HEK293T (cell line): ENCODE data around the gene CHMP5.

Source experiments
- CTCF ChIA-PET: fragments of 350-600 bp; formaldehyde crosslinking; extraction: SDS; loops from one replicate; lab custom pipeline; 2021; ENCODE audit warnings: antibody characterized with exemption, inconsistent platforms; lab: Yijun Ruan, JAX
- POLR2A ChIA-PET: fragments of 350-600 bp; formaldehyde crosslinking; extraction: SDS; loops from one replicate; lab custom pipeline; 2020; ENCODE audit warnings: antibody characterized with exemption, inconsistent platforms; lab: Yijun Ruan, JAX
- DNase-seq: peaks from one replicate; pipeline ENCODE4 v3.0.0; 2012; ENCODE audit warnings: mixed read lengths; ENCODE audit errors: extremely low spot score
- ARNT ChIP-seq: fragments of 450-650 bp; IDR thresholded peaks from 2 replicates; pipeline ENCODE4 v1.6.1; 2017; ENCODE audit warnings: mild to moderate bottlenecking
- BHLHE40 ChIP-seq: fragments of 450-650 bp; IDR thresholded peaks from 2 replicates; pipeline ENCODE4 v1.6.1; 2016; ENCODE audit warnings: mild to moderate bottlenecking, moderate library complexity, borderline replicate concordance
- CTBP1 ChIP-seq: fragments of 450-650 bp; IDR thresholded peaks from 2 replicates; pipeline ENCODE4 v1.6.1; 2016; ENCODE audit warnings: borderline replicate concordance
- ELF4 ChIP-seq: fragments of 450-650 bp; IDR thresholded peaks from 2 replicates; pipeline ENCODE4 v1.6.1; 2017; ENCODE audit warnings: antibody characterized with exemption
- FOXA1 ChIP-seq: fragments of 450-650 bp; IDR thresholded peaks from 2 replicates; pipeline ENCODE4 v1.6.1; 2016; ENCODE audit warnings: mild to moderate bottlenecking
- FOXK2 ChIP-seq: fragments of 450-650 bp; IDR thresholded peaks from 2 replicates; pipeline ENCODE4 v1.6.1; 2016; ENCODE audit warnings: mild to moderate bottlenecking
- FOXM1 ChIP-seq: fragments of 450-650 bp; IDR thresholded peaks from 2 replicates; pipeline ENCODE4 v1.6.1; 2017; ENCODE audit warnings: mild to moderate bottlenecking, borderline replicate concordance
- HDGF ChIP-seq: fragments of 450-650 bp; IDR thresholded peaks from 2 replicates; pipeline ENCODE4 v1.6.1; 2017; ENCODE audit warnings: antibody characterized with exemption, borderline replicate concordance
- L3MBTL2 ChIP-seq: fragments of 450-650 bp; conservative IDR thresholded peaks from 2 replicates; pipeline ENCODE4 v1.6.1; 2016; ENCODE audit warnings: mild to moderate bottlenecking
- LEF1 ChIP-seq: fragments of 450-650 bp; IDR thresholded peaks from 2 replicates; pipeline ENCODE4 v1.6.1; 2017; ENCODE audit warnings: mild to moderate bottlenecking, borderline replicate concordance
- NFRKB ChIP-seq: fragments of 450-650 bp; IDR thresholded peaks from 2 replicates; pipeline ENCODE4 v1.6.1; 2016; ENCODE audit warnings: mild to moderate bottlenecking, moderate library complexity
- PKNOX1 ChIP-seq: fragments of 450-650 bp; IDR thresholded peaks from 2 replicates; pipeline ENCODE4 v1.6.1; 2016
- SP1 ChIP-seq: fragments of 450-650 bp; IDR thresholded peaks from 2 replicates; pipeline ENCODE4 v1.6.1; 2017
- SUZ12 ChIP-seq: fragments of 450-650 bp; IDR thresholded peaks from 2 replicates; pipeline ENCODE4 v1.6.1; 2016; ENCODE audit warnings: mild to moderate bottlenecking
- TARDBP ChIP-seq: fragments of 450-650 bp; IDR thresholded peaks from 2 replicates; pipeline ENCODE4 v1.6.1; 2016
- ZNF384 ChIP-seq: fragments of 450-650 bp; IDR thresholded peaks from 2 replicates; pipeline ENCODE4 v1.6.1; 2016

The CHMP5 gene

GRCh38 chr9:33294670-33295432 lies 30.0 kb downstream of the CHMP5 start:
- no peak for TF ChIP-seq ARNT
- CTCF ChIA-PET: no interaction called here
- POLR2A ChIA-PET: no interaction called here
- DNase-seq: no peak

DNA sequence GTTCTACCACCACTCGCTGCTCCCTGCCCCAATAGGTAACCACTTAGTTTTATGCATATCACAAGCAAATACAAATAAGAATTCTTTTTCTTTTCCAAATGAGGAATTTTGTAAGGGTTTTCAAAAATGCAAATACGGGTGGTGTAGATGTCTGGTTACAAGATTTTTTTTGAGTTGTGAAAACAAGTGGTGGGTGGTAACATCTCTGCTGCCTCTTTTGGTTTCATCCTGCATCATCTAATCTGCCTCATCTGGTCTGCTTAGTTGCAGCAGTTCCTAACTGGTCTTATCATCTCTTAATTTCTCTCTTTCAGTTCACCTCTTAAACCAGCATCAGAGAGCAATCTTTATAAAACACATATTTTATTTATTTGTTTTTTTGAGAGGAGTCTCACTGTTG lies 30.7 kb downstream of the CHMP5 start:
- POLR2A ChIA-PET: no interaction called here
- TF ChIP-seq ELF4 (no peak), NFRKB (no peak), ZNF384 (no peak), ARNT (no peak), BHLHE40 (no peak), L3MBTL2 (no peak), FOXA1 (no peak), SUZ12 (no peak), FOXM1 (no peak)
- CTCF ChIA-PET: no interaction called here
- no peak for DNase-seq

- ChIA-PET POLR2A (no interaction called here), CTCF (no interaction called here)
- TF ChIP-seq HDGF (no peak), FOXA1 (no peak), SP1 (no peak), FOXM1 (no peak), ZNF384 (no peak), TARDBP (no peak), BHLHE40 (no peak), SUZ12 (no peak)
- no peak for DNase-seq
Observed at GRCh38 chr9:33297432-33297831, 32.6 kb downstream of the CHMP5 start.

DNA sequence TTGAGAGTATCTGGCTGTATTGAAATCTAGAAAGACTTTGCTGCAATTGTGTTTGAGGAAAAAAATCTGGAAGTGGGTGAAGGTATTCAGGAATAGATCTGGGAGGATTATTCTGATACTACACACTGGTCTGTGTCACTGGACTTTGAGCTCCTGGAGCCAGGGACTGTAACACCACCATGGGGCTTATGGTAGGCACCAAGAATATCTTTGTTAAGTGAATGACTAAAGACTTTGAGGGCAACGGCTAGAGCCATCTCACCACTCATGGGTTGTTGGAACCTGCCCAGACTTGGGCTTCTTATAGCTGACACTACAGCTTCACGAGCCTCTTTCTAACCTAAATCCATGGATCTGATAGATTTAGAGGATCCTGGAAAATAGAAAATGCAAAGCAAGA lies 35.7 kb downstream of the CHMP5 start:
- no peak for TF ChIP-seq ARNT
- no peak for TF ChIP-seq ZNF384
- TF ChIP-seq LEF1: no peak
- TF ChIP-seq CTBP1: no peak
- no peak for TF ChIP-seq SP1
- TF ChIP-seq NFRKB: no peak
- TF ChIP-seq PKNOX1: no peak
- no peak for TF ChIP-seq L3MBTL2
- TF ChIP-seq FOXA1: no peak
- no peak for TF ChIP-seq HDGF
- TF ChIP-seq TARDBP: no peak
- TF ChIP-seq FOXK2: no peak
- TF ChIP-seq BHLHE40: no peak
- no peak for TF ChIP-seq SUZ12
- TF ChIP-seq ELF4: no peak
- no peak for TF ChIP-seq FOXM1
- no peak for DNase-seq
- ChIA-PET POLR2A (interaction anchor here (0.8 kb wide), 1 partner anchor 10 kb away, joined by 3 read pairs; the partner anchor contains the start of gene NFX1), CTCF (no interaction called here)

DNA sequence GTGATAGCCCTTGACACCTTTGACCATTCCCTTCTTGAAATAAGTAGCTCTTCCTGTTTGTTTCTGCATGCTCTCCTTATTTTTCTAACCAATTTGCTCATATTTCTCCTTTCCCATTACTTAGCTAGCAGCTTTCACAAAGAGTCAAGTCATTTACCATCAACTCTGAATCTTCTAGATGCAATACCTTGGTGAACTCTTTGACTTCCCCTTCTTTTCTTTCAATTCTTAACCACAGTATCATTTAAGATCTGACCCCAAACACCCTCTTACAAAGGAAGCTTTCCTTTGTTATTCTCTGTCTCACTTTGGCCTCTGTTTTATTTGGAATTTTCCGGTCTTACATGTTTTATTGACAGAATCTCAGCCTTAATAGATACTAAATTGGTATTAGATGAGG lies 39.5 kb downstream of the CHMP5 start:
- ChIA-PET CTCF (interaction anchor here (0.7 kb wide), 1 partner anchor 122 kb away, joined by 4 read pairs; no protein-coding TSS in a partner anchor), POLR2A (no interaction called here)
- TF ChIP-seq ZNF384: no peak
- no peak for TF ChIP-seq NFRKB
- TF ChIP-seq SP1: no peak
- TF ChIP-seq TARDBP: no peak
- TF ChIP-seq BHLHE40: no peak
- TF ChIP-seq FOXM1: no peak
- no peak for DNase-seq

DNA sequence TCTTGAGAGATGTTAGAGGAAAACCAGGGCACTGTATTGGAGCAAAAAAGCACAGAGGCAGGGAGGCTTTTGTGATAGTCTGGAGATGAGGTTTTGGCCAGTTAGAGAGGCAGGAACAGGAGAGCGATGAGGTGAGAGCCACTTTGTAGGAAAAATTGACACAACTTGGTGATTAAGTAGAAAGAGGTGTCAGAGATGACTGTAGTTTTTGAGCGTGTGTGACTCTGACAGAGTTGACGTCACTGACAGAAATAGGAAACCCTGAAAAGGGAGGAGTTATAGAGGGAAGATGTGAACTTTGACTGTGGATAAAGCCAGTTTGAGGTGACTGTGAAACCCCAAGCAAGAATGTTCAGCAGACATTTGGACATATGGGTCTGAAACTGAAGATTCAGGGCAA lies 41.2 kb downstream of the CHMP5 start:
- no peak for DNase-seq
- no peak for TF ChIP-seq NFRKB
- TF ChIP-seq ARNT: no peak
- TF ChIP-seq FOXM1: no peak
- no peak for TF ChIP-seq FOXA1
- no peak for TF ChIP-seq TARDBP
- no peak for TF ChIP-seq ZNF384
- POLR2A ChIA-PET: interaction anchor here (0.9 kb wide), 1 partner anchor 16 kb away, joined by 4 read pairs; the partner anchor contains the start of gene NFX1
- CTCF ChIA-PET: no interaction called here

DNA sequence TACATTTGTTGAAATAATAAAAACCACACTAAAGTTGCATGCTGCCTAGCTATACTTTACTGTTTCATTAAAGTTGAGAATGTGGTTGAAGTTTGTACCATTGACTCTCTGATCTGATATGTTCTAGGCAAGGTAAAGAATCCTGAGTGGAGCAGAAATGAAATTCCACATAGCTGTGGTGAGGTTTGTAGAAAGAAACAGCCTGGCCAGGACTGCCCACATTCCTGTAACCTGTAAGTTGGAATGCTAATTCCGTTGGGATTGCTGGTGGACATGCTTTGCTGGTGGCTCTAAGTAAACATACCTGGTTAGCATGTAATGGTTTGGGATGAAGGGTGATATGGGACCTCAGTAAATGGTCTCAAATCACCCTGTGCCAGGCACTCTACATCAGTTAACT lies 42.2 kb downstream of the CHMP5 start:
- DNase-seq: no peak
- POLR2A ChIA-PET: no interaction called here
- no peak for TF ChIP-seq BHLHE40
- TF ChIP-seq TARDBP: no peak
- TF ChIP-seq SUZ12: no peak
- no peak for TF ChIP-seq L3MBTL2
- TF ChIP-seq PKNOX1: no peak
- TF ChIP-seq HDGF: no peak
- TF ChIP-seq ZNF384: no peak
- TF ChIP-seq LEF1: no peak
- TF ChIP-seq FOXK2: no peak
- TF ChIP-seq NFRKB: no peak
- no peak for TF ChIP-seq ELF4
- no peak for TF ChIP-seq CTBP1
- no peak for TF ChIP-seq FOXM1
- no peak for TF ChIP-seq SP1
- no peak for TF ChIP-seq FOXA1
- no peak for TF ChIP-seq ARNT
- CTCF ChIA-PET: no interaction called here
